ENCODE data around the gene MAPK1.
"Not testable (repeated sequence)": the region's sequence is repeated elsewhere in the genome, so short reads cannot be mapped to it uniquely, and the experiment has no call there.

The MAPK1 gene

DNA sequence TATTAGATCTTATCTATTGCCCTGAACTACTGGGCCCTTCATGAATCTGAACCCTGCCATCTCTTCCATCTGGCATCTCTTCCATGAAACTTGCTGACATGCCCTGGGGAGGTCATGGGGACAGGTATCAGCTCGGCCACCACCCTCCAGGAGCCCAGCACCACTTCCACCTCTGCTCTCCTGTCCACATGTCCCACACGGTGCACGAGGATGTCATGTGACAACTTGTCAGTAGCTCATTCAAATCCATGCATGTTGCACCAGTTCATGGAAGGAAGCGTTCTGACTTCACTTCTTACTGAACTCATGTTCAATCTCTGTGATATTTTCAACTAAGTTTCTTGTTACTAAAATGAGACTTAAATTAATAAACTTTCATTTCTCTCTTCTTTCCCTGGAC is 148.4 kb downstream of the MAPK1 start:
- DNase-seq = no peak

DNA sequence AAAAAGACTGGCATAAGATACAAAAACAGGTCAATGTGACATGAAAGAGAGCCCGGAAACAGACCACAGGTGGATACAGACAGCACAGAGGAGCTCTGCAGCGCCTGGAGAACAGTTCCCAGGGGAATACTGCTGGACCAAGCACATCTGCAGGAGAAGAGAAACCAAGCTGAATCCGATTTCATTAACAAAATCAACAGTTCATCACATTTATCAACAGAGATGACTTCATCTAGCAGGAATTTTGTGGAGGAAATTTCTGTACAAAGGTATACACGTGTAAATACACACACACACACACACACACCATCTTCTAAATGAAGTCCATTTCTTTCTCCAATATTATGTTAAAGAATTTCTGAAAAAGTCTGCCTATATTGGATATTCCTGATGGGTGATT is 148.9 kb downstream of the MAPK1 start:
- no peak for DNase-seq

DNA sequence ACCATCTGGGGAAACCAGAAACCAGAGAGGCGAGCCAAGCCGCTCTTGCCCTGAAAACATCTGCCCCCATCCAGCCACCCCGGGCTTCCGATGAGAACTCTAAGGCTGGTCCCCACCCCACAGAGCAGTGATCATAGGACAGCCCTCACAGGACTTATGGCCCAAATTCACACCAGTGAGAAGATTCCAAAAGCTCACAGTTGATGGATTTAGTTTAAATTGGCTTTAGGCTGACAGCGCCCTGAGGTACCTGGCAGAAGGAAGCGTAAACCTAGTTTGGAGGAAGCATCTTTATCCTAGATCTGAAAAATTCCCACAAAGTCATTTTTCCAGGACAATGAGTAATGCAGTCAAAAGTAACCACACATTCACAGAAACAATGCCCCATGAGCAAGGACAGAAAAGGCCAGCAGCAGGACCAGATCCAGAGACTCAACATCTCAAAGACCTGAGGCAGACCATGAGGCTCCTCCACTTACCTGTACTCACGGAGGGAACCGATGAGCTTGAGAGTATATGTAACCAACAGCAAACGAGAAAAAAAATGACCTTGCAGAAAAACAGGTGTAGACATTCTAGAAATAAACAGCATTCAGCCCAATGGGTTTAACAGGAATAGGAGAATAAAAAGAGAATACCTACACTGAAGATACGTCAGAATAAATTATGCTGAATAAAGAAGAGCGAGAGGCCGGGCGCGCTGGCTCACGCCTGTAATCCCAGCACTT is 150.9 kb downstream of the MAPK1 start:
- DNase-seq = not testable (repeated sequence)

DNA sequence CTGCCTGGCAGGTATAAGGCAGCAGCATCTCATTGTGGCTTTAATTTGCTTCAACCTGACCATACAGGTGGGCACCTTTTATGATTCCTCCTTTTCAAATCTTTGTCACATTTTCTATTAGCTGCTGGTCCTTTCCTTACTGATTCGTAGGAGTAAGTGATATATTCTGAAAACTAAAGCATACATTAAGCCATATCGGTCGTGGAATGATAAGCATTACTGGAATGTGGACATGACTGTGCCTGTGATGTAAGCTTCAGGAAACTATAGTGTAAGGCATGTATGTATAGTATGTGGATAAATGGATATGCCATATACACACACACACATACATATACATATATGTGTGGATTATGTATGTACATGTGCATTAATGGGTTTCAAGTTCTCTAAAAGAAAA is 152.7 kb downstream of the MAPK1 start:
- DNase-seq = no peak

DNA sequence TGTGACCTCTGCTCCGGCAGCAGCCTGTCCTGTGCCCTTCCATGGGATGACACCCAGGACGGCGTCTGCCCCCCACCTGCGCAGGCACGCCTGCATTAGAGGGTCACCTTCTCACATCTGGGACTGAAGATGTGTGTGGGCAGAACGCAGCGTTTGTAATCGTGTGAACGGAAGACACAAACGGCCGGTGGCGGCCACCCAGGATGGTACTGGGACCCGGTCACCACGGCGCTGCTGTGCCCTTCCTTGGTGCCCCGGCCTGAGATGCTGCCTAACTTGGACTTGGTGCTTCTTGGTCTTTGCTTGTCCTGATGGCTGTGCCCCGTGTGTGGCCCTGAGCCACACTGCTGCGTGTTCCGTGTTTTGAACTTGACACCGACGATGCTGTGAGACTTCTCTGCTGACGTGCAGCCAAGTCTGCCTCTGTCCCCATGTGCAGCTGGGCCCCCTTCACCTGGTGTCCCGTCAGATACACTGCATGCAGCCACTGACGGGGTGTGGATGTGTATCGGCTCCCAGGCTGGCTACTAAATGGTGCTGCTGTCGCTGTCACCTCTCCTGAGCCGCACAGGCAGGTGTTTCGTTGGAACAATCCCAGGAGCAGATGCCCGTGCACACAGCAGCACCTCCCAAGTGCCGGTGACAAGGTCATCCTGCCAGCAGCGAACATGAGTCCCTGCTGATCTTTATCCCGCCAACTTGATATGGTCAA is 153.2 kb downstream of the MAPK1 start:
- no peak for DNase-seq

DNA sequence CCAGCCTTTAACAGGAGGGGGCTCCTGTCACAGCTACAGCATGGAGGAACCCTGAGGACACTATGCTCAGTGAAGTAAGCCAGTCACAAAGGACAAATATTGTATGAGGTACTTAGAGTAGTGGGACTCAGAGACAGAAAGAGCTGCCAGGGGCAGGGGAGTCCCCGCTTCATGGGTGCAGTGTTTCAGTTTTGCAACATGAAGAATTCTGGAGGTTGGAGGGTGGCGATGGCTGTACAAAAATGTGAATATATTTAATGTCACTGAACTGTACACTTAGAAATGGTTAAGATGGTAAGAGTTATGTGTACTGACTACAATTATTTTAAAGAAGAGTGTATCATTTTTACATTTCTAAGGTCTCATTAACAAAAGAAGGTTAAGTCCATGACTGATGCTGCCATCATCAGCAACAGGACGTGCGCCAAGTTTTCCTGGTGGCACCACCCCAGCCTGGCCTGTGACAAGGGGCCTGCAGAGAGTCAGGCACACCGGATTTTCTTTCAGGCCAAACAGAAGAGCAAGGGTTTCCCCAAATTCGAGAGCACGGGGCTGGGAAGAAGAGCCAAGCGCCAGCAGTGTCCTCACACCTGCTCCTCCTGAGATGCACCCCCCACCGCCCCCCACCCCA is 153.9 kb downstream of the MAPK1 start:
- no peak for DNase-seq

DNA sequence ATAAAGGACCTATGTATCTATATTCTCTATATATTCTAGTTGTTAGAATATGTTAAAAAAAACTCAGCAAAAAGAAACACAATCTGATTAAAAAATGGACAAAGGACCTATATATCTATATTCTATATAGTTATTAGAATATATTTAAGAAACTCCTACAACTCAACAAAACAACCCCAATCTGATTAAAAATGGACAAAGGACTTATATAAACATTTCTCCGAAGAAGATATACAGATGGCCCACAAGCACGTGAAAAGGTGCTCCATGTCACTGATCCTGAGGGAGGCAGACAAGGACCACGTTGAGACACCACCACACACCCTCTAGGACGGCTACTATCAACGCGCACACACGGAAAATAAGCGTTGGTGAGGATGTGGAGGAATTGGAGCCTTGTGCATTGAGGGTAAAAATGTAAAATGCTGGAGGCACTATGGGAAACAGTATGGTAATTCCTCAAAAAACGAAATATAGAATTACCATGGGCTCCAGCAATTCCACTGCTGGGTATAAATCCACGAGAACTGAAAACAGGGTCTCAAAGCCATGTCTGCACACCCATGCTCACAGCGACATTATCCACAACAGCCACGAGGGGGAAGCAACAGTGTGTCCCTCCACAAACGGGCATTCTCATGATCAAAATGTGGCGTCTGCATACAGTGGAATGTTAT is 154.6 kb downstream of the MAPK1 start:
- peak; percentile 68 for DNase-seq

DNA sequence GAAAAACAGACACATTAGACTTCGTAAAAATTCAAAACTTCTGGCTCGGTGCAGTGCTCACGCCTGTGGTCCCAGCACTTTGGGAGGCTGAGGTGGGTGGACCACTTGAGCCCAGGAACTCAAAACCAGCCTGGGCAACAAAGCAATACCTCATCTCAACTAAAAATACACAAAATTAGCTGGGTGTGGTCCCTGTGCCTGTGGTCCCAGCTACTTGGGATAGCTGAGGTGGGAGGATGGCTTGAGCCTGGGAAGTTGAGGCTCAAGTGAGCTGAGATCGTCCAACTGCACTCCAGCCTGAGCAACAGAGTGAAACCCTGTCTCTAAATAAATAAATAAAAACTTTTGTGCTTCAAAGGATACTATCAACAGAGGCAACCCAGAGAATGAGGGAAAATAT is 155.6 kb downstream of the MAPK1 start:
- no peak for DNase-seq

DNA sequence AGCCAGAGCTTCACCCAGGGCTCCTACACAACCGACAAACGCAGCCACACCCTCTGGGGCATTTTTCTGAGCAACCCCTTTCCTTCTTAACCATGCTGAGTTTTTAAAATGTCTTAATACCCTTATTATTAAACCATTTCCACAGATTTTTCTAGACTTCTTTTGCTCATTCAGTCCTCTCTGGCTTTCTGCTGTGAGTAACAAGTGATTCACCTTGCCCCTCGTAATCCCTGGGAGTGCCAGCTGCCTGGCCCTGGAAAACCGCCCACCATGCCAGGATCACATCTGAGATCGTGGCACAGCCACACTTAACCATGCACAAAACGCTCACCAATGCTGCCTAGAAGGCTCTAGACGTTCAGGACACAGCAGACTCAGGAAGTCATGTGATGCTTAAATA is 157.3 kb downstream of the MAPK1 start:
- DNase-seq = no peak

DNA sequence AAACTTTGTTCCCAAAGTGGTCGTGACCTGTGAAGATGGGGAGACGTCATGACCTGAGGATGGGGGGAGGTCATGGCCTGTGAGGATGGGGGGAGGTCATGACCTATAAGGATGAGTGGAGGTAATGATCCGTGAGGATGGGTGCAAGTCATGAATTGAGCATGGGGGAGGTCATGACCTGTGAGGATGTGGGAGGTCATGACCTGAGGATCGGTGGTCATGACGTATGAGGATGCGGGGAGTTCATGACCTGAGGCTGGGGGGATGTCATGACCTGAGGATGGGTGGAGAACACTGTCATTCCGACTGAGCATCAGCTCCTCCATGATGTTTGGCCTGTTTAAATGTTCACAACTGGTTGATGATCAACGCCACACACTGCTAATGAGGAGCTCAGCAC is 157.8 kb downstream of the MAPK1 start:
- DNase-seq = no peak

DNA sequence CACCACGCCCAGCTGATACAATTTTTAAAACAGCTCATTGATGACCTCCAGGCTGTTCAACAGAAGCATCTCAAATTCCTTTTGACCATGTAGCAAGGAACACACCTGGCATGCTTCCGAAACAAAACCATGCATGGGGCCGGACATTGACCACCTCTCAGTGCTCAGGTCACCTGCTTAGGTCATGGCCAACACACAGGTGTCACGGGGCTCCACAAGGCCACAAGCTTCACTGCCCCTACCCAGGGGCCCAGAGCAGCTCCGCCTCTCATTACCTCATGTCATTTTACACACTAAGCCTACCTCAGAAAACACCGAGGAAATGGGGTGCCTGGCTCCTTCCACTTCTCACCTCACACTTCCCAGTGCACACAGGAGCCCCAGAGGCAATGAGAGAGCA is 158.5 kb downstream of the MAPK1 start:
- DNase-seq = no peak

DNA sequence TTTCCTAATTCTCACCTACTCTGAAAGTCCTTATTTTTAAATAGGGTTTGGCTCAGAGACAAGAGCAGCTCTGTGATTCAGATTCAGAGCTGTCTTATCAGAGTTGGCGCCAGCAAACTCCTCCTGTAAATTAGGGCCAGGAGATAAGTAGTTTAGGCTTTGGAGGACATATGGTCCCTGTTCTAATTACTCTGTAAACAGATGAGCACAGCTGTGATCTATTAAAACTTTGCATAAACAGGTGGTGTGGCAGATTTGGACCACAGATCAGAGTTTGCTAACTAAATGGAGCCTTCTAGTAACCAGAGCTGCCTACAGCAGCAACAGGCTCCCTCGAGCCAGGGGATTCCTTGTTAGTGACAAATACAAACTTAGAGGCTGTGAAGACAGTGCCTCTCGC is 159.8 kb downstream of the MAPK1 start:
- DNase-seq = no peak

Measured in activated CD4-positive, alpha-beta T cell treated with anti-CD3 and anti-CD28 coated beads for 48 hours (primary cell).